Erythroblast (primary cell): ENCODE measurements around the gene SF3B4.

Source experiments
- GATA1 ChIP-seq: IDR thresholded peaks from 2 replicates; pipeline ENCODE4 v1.6.1; 2011; ENCODE audit warnings: low read depth, mild to moderate bottlenecking, control low read depth, low read length, moderate library complexity
- POLR2A ChIP-seq: IDR thresholded peaks from 2 replicates; pipeline ENCODE4 v1.6.1; 2011; ENCODE audit warnings: mild to moderate bottlenecking, low read length

GRCh38 chr1:149926296-149926695 lies 1.3 kb downstream of the SF3B4 start:
- no peak for TF ChIP-seq POLR2A
- no peak for TF ChIP-seq GATA1
